Loucy (cell line): ENCODE measurements around the gene MRPL52.

ENCODE experiments used
- H2AFZ ChIP-seq: fragments of 200-600 bp; sonication (generic); 2 replicates; pipeline ENCODE4 v1.6.0; 2016; ENCODE audit warnings: antibody characterized with exemption, mild to moderate bottlenecking, low read length, moderate library complexity
- H3F3A ChIP-seq: fragments of 200-600 bp; 2 replicates; pipeline ENCODE4 v1.6.0; 2016; ENCODE audit warnings: antibody characterized with exemption, low read depth, mild to moderate bottlenecking
- H3K27me3 ChIP-seq: fragments of 200-600 bp; sonication (generic); 2 replicates; pipeline ENCODE4 v1.6.1; 2014; ENCODE audit warnings: low read length, mild to moderate bottlenecking; ENCODE audit not compliant: insufficient read depth, poor library complexity, severe bottlenecking
- H3K36me3 ChIP-seq: fragments of 200-600 bp; sonication (generic); 2 replicates; pipeline ENCODE4 v1.6.1; 2016; ENCODE audit warnings: low read length; ENCODE audit not compliant: insufficient read depth
- H3K4me1 ChIP-seq: fragments of 200-600 bp; sonication (generic); 2 replicates; pipeline ENCODE4 v1.5.1; 2014; ENCODE audit warnings: low read length, mild to moderate bottlenecking; ENCODE audit not compliant: insufficient read depth, poor library complexity, severe bottlenecking
- H3K4me2 ChIP-seq: fragments of 200-600 bp; sonication (generic); 2 replicates; pipeline ENCODE4 v1.6.0; 2014; ENCODE audit warnings: antibody characterized with exemption, low read length, low read depth, mild to moderate bottlenecking; ENCODE audit not compliant: poor library complexity, severe bottlenecking
- H3K4me3 ChIP-seq: fragments of 200-600 bp; sonication (generic); 2 replicates; pipeline ENCODE4 v1.5.1; 2014; ENCODE audit warnings: low read length, mild to moderate bottlenecking, mixed read lengths; ENCODE audit not compliant: poor library complexity, severe bottlenecking
- H3K79me2 ChIP-seq: fragments of 200-600 bp; sonication (generic); 2 replicates; pipeline ENCODE4 v1.6.1; 2014; ENCODE audit warnings: low read length; ENCODE audit not compliant: insufficient read depth
- H3K9ac ChIP-seq: fragments of 200-600 bp; sonication (generic); 2 replicates; pipeline ENCODE4 v1.6.0; 2014; ENCODE audit warnings: mild to moderate bottlenecking, low read depth, low read length, moderate library complexity; ENCODE audit not compliant: poor library complexity, severe bottlenecking
- H3K9me2 ChIP-seq: fragments of 200-600 bp; sonication (generic); replicated peaks from 2 replicates; pipeline ENCODE4 v1.6.1; 2016; ENCODE audit warnings: low read depth, low read length, mixed read lengths
- H3K9me3 ChIP-seq: fragments of 200-600 bp; sonication (generic); 2 replicates; pipeline ENCODE4 v1.6.1; 2014; ENCODE audit warnings: mild to moderate bottlenecking, antibody characterized with exemption, low read length, low read depth; ENCODE audit not compliant: insufficient read depth
- H4K20me1 ChIP-seq: fragments of 200-600 bp; sonication (generic); 2 replicates; pipeline ENCODE4 v1.6.0; 2014; ENCODE audit warnings: antibody characterized with exemption, low read length, mild to moderate bottlenecking; ENCODE audit not compliant: insufficient read depth, poor library complexity, severe bottlenecking
- EZH2phosphoT487 ChIP-seq: fragments of 200-600 bp; IDR thresholded peaks from 2 replicates; pipeline ENCODE4 v1.6.1; 2018; ENCODE audit warnings: antibody characterized with exemption, mild to moderate bottlenecking, moderate library complexity, borderline replicate concordance
- TF ChIP-seq, protein P1 (sequence below): fragments of 200-600 bp; sonication (generic); conservative IDR thresholded peaks from 2 replicates; pipeline ENCODE4 v1.5.1; 2014; ENCODE audit warnings: mild to moderate bottlenecking, antibody characterized with exemption, low read length

The MRPL52 gene

DNA sequence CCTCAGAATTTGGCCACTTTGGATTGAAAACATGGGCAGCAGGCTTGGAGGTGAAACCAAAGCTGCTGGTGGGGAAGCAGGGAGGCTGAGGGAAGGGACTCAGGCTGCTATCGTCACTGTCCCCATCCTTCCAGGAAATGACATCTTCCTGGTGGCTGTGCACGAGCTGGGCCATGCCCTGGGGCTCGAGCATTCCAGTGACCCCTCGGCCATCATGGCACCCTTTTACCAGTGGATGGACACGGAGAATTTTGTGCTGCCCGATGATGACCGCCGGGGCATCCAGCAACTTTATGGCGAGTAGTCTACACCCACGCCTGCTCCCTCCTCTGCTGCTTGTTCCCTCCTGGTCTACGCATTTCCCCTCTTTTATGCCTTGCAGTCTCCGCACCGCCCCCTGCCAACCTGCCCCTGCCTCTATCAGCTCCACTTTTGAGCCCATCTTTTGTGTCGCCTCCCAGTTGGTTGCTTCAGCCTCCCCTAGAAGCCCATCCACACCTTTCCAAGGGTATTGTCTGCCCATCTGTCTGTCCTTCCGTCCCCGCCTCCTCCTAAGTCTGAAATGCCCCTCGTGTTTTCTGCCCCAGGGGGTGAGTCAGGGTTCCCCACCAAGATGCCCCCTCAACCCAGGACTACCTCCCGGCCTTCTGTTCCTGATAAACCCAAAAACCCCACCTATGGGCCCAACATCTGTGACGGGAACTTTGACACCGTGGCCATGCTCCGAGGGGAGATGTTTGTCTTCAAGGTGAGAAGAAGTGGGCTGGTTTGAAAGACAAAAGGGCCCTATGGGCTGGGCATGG is 13.6 kb downstream of the MRPL52 start:
- no peaks in the 10 kb centered on the region for H3K9me2 ChIP-seq
- no peaks in the 10 kb centered on the region for H3K79me2 ChIP-seq
- TF ChIP-seq, protein P1, sequence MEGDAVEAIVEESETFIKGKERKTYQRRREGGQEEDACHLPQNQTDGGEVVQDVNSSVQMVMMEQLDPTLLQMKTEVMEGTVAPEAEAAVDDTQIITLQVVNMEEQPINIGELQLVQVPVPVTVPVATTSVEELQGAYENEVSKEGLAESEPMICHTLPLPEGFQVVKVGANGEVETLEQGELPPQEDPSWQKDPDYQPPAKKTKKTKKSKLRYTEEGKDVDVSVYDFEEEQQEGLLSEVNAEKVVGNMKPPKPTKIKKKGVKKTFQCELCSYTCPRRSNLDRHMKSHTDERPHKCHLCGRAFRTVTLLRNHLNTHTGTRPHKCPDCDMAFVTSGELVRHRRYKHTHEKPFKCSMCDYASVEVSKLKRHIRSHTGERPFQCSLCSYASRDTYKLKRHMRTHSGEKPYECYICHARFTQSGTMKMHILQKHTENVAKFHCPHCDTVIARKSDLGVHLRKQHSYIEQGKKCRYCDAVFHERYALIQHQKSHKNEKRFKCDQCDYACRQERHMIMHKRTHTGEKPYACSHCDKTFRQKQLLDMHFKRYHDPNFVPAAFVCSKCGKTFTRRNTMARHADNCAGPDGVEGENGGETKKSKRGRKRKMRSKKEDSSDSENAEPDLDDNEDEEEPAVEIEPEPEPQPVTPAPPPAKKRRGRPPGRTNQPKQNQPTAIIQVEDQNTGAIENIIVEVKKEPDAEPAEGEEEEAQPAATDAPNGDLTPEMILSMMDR: no peak
- H3K36me3 ChIP-seq: no peaks in the 10 kb centered on the region
- H3K4me2 ChIP-seq: no peak overlapping the region
- peaks cover 4% of the 10 kb centered on the region for H3K27me3 ChIP-seq
- no peak overlapping the region for H3K4me3 ChIP-seq
- H3F3A ChIP-seq: no peaks in the 10 kb centered on the region
- peaks cover 14% of the 10 kb centered on the region for H3K4me1 ChIP-seq
- H4K20me1 ChIP-seq: no peaks in the 10 kb centered on the region
- H3K9me3 ChIP-seq: no peaks in the 10 kb centered on the region
- no peak overlapping the region for H3K9ac ChIP-seq
- no peak overlapping the region for H2AFZ ChIP-seq

DNA sequence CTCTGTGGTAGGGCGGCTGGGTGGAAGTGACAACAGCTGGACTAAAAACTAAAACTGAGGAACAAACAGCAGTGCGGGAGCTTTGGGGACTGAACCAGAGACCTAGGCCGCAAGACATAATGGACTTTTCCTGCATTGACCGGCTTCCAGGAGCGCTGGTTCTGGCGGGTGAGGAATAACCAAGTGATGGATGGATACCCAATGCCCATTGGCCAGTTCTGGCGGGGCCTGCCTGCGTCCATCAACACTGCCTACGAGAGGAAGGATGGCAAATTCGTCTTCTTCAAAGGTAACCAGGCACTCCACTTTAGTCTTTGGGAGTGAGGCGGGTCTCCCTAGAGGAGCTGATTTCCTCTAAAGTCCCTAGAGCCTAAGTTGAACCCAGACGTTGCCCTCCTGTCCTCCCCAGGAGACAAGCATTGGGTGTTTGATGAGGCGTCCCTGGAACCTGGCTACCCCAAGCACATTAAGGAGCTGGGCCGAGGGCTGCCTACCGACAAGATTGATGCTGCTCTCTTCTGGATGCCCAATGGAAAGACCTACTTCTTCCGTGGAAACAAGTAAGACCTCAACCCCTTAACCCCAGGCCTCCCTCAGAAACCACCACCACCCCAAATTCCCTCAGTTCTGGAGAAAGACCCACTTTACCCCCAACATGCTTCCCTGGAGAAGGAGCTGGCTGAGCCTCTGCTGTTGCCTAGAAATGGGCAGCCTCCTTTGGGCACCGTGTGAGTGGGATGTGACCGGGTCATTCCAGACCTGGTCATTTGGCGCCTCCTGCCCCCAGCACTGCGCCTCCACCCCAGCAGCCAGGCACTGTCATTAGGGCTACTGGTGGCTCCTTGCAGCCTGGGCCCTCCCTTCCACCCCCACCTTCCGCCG is 14.8 kb downstream of the MRPL52 start:
- H3K4me3 ChIP-seq: no peak overlapping the region
- peaks cover 4% of the 10 kb centered on the region for H3K27me3 ChIP-seq
- no peak for TF ChIP-seq EZH2phosphoT487
- TF ChIP-seq, protein P1: no peak
- H3K36me3 ChIP-seq: no peaks in the 10 kb centered on the region
- no peaks in the 10 kb centered on the region for H3K9me2 ChIP-seq
- H3K4me1 ChIP-seq: peaks cover 6% of the 10 kb centered on the region
- no peaks in the 10 kb centered on the region for H3K9me3 ChIP-seq
- H4K20me1 ChIP-seq: no peaks in the 10 kb centered on the region
- H3K79me2 ChIP-seq: no peaks in the 10 kb centered on the region
- H3F3A ChIP-seq: no peaks in the 10 kb centered on the region
- no peak overlapping the region for H3K4me2 ChIP-seq
- no peak overlapping the region for H2AFZ ChIP-seq
- no peak overlapping the region for H3K9ac ChIP-seq

DNA sequence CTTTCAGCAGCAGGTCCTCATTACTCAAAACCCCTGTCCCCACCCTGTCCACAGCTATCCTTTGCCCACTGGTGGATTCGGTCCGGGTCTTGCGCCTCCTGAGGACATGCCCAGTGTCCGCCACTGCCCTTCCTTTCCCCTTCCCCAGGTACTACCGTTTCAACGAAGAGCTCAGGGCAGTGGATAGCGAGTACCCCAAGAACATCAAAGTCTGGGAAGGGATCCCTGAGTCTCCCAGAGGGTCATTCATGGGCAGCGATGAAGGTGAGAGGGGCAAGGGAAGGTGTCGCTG is 15.4 kb downstream of the MRPL52 start:
- Histone ChIP-seq H3K9ac (no peak overlapping the region), H4K20me1 (no peaks in the 10 kb centered on the region), H3K4me1 (peaks cover 6% of the 10 kb centered on the region), H3K79me2 (no peaks in the 10 kb centered on the region), H2AFZ (no peak overlapping the region), H3K36me3 (no peaks in the 10 kb centered on the region), H3K9me2 (no peaks in the 10 kb centered on the region), H3K4me3 (no peak overlapping the region), H3K4me2 (no peak overlapping the region), H3K9me3 (no peaks in the 10 kb centered on the region), H3K27me3 (peaks cover 4% of the 10 kb centered on the region), H3F3A (no peaks in the 10 kb centered on the region)
- TF ChIP-seq, protein P1: no peak
- TF ChIP-seq EZH2phosphoT487: no peak
